Colonic mucosa (tissue), 4 donors: Measurements from ENCODE around the gene PPP3CA. TPM values are rescaled to one million over a fixed set of nuclear protein-coding genes. Genes with fewer than 3 reads are reported as not detected.

Experiments
- DNase-seq: peaks from one replicate; pipeline ENCODE4 v3.0.0-alpha.2; 2020
- H3K27ac ChIP-seq: fragments of 200-600 bp; one replicate; pipeline ENCODE4 v1.8.0; 2021
- H3K27me3 ChIP-seq: fragments of 200-600 bp; one replicate; pipeline ENCODE4 v1.8.0; 2021
- H3K36me3 ChIP-seq: fragments of 200-600 bp; one replicate; pipeline ENCODE4 v1.8.0; 2021
- H3K4me1 ChIP-seq: fragments of 200-600 bp; one replicate; pipeline ENCODE4 v1.8.0; 2021; ENCODE audit warnings: mild to moderate bottlenecking
- H3K4me3 ChIP-seq: fragments of 200-600 bp; one replicate; pipeline ENCODE4 v1.8.0; 2021
- H3K9ac ChIP-seq, 2 donors: one replicate each; pipeline ENCODE4 v1.7.0; 2013; ENCODE audit warnings: control low read depth in 2 of 2, low read depth in 2 of 2, low read length in 2 of 2
- H3K9me3 ChIP-seq: fragments of 200-600 bp; one replicate; pipeline ENCODE4 v1.8.0; 2021
- CTCF ChIP-seq: fragments of 200-600 bp; IDR thresholded peaks from one replicate; pipeline ENCODE4 v1.8.0; 2022; ENCODE audit warnings: antibody characterized with exemption, mild to moderate bottlenecking
- intact Hi-C: fragments of 100-400 bp; cut with DNase I; formaldehyde crosslinking; loops from one replicate; pipeline ENCODE4 v1.14.1; 2022
- total RNA-seq, 2 donors: library from RNA; stranded (reverse); fragmentation: NEBNext Ultra II Directional in 1 of 2; extraction: Animal tissue kit (Norgen Biotek cat#: 25700) in 1 of 2; gene quantifications; one replicate each; pipeline ENCODE4 v1.2.1, GENCODE V29; 2021
- donor health status: healthy.
- donor health status: DM: no; HTN: no; CAD: no.
- donor health status: DM: no; HTN: no; CAD: no.

The PPP3CA gene
- total RNA-seq, 2 donors from 2014 or later = 34.5 to 43.9 TPM

GRCh38 chr4:101251261-101251660, 96.1 kb downstream of the PPP3CA start:
- H3K4me3 ChIP-seq = no peak overlapping the region
- H3K9ac ChIP-seq = no peak overlapping the region
- no peak for TF ChIP-seq CTCF
- intact Hi-C loops = no loop called here
- no peak for DNase-seq
- no peaks in the 10 kb centered on the region for H3K36me3 ChIP-seq
- no peaks in the 10 kb centered on the region for H3K9me3 ChIP-seq
- no peak overlapping the region for H3K27ac ChIP-seq
- no peaks in the 10 kb centered on the region for H3K4me1 ChIP-seq
- H3K27me3 ChIP-seq = no peaks in the 10 kb centered on the region

GRCh38 chr4:101244349-101244748, 103.0 kb downstream of the PPP3CA start:
- no peaks in the 10 kb centered on the region for H3K36me3 ChIP-seq
- no peak overlapping the region for H3K4me3 ChIP-seq
- H3K9me3 ChIP-seq = no peaks in the 10 kb centered on the region
- H3K27ac ChIP-seq = no peak overlapping the region
- no peak for DNase-seq
- TF ChIP-seq CTCF = no peak
- intact Hi-C loops = no loop called here
- no peak overlapping the region for H3K9ac ChIP-seq
- H3K27me3 ChIP-seq = no peaks in the 10 kb centered on the region
- no peaks in the 10 kb centered on the region for H3K4me1 ChIP-seq

- H3K9me3 ChIP-seq = no peaks in the 10 kb centered on the region
- no peaks in the 10 kb centered on the region for H3K36me3 ChIP-seq
- intact Hi-C loops = no loop called here
- H3K27ac ChIP-seq = no peak overlapping the region
- no peak overlapping the region for H3K9ac ChIP-seq
- no peak overlapping the region for H3K4me3 ChIP-seq
- H3K4me1 ChIP-seq = no peaks in the 10 kb centered on the region
- TF ChIP-seq CTCF = no peak
- no peak for DNase-seq
- H3K27me3 ChIP-seq = no peaks in the 10 kb centered on the region
Observed at GRCh38 chr4:101242441-101242840, 104.9 kb downstream of the PPP3CA start.

- Histone ChIP-seq H3K9me3 (no peaks in the 10 kb centered on the region), H3K9ac (no peak overlapping the region), H3K27me3 (no peaks in the 10 kb centered on the region), H3K4me1 (no peaks in the 10 kb centered on the region), H3K36me3 (no peaks in the 10 kb centered on the region), H3K4me3 (no peak overlapping the region), H3K27ac (no peak overlapping the region)
- no peak for TF ChIP-seq CTCF
- intact Hi-C loops = no loop called here
- DNase-seq = no peak
Observed at GRCh38 chr4:101240099-101240498, 107.2 kb downstream of the PPP3CA start.

- no peaks in the 10 kb centered on the region for H3K9me3 ChIP-seq
- no peaks in the 10 kb centered on the region for H3K27me3 ChIP-seq
- intact Hi-C loops = no loop called here
- H3K4me1 ChIP-seq = no peaks in the 10 kb centered on the region
- no peak overlapping the region for H3K27ac ChIP-seq
- no peak overlapping the region for H3K9ac ChIP-seq
- TF ChIP-seq CTCF = no peak
- DNase-seq = no peak
- no peaks in the 10 kb centered on the region for H3K36me3 ChIP-seq
- no peak overlapping the region for H3K4me3 ChIP-seq
Observed at GRCh38 chr4:101239665-101240064, 107.7 kb downstream of the PPP3CA start.

- H3K27me3 ChIP-seq = no peaks in the 10 kb centered on the region
- no peak for DNase-seq
- intact Hi-C loops = no loop called here
- no peaks in the 10 kb centered on the region for H3K36me3 ChIP-seq
- H3K4me1 ChIP-seq = no peaks in the 10 kb centered on the region
- no peak overlapping the region for H3K4me3 ChIP-seq
- no peak overlapping the region for H3K9ac ChIP-seq
- TF ChIP-seq CTCF = no peak
- H3K27ac ChIP-seq = no peak overlapping the region
- no peaks in the 10 kb centered on the region for H3K9me3 ChIP-seq
Observed at GRCh38 chr4:101238706-101239105, 108.6 kb downstream of the PPP3CA start.
